HepG2 (cell line): ENCODE measurements around the gene NRBP1. TPM values are rescaled to one million over a fixed set of nuclear protein-coding genes. Genes with fewer than 3 reads are reported as not detected.

ENCODE experiments used
- BATF2 ChIP-seq: sonication (generic); formaldehyde crosslinking; IDR thresholded peaks from 2 replicates; pipeline ENCODE4 v1.8.0; 2022; ENCODE audit warnings: mild to moderate bottlenecking, missing genetic modification reagents, moderate library complexity
- CENPBD1 ChIP-seq: sonication (generic); formaldehyde crosslinking; IDR thresholded peaks from 2 replicates; pipeline ENCODE4 v1.8.0; 2022; ENCODE audit warnings: missing genetic modification reagents, low read depth, mild to moderate bottlenecking, borderline replicate concordance
- CREB1 ChIP-seq, 2 experiments: fragments of 450-650 bp in 1 of 2; IDR thresholded peaks; 2 replicates each; pipeline ENCODE4 v1.6.1; 2016 to 2017; ENCODE audit warnings: control low read depth in 1 of 2, mild to moderate bottlenecking in 1 of 2, missing compliant biosample characterization in 1 of 2, missing genetic modification characterization in 1 of 2
- DR1 ChIP-seq: sonication (generic); formaldehyde crosslinking; IDR thresholded peaks from 2 replicates; pipeline ENCODE4 v1.8.0; 2021; ENCODE audit warnings: mild to moderate bottlenecking, missing genetic modification reagents, inconsistent platforms
- DRAP1 ChIP-seq: IDR thresholded peaks from 2 replicates; pipeline ENCODE4 v1.6.1; 2016; ENCODE audit warnings: missing genetic modification reagents, missing compliant biosample characterization
- GMEB2 ChIP-seq: IDR thresholded peaks from 2 replicates; pipeline ENCODE4 v1.6.1; 2016; ENCODE audit warnings: missing biosample characterization, missing genetic modification reagents, low read depth
- KDM1A ChIP-seq: IDR thresholded peaks from 2 replicates; pipeline ENCODE4 v1.6.1; 2016; ENCODE audit warnings: missing compliant biosample characterization
- KDM5A ChIP-seq: fragments of 200-600 bp; sonication (generic); IDR thresholded peaks from 2 replicates; pipeline ENCODE4 v1.7.0; 2018; ENCODE audit warnings: antibody characterized with exemption, mild to moderate bottlenecking, low read length, borderline replicate concordance
- KLF6 ChIP-seq: IDR thresholded peaks from 2 replicates; pipeline ENCODE4 v1.8.0; 2016; ENCODE audit warnings: missing biosample characterization, missing genetic modification reagents
- LBX2 ChIP-seq: sonication (generic); formaldehyde crosslinking; IDR thresholded peaks from 2 replicates; pipeline ENCODE4 v1.5.0; 2020; ENCODE audit warnings: missing genetic modification reagents, mild to moderate bottlenecking, borderline replicate concordance
- NFYB ChIP-seq: sonication (generic); formaldehyde crosslinking; IDR thresholded peaks from 2 replicates; pipeline ENCODE4 v1.4.0; 2020; ENCODE audit warnings: missing genetic modification reagents
- PHB2 ChIP-seq: fragments of 450-650 bp; IDR thresholded peaks from 2 replicates; pipeline ENCODE4 v1.6.1; 2018; ENCODE audit not compliant: partially characterized antibody
- SOX5 ChIP-seq: IDR thresholded peaks from 2 replicates; pipeline ENCODE4 v1.6.1; 2016; ENCODE audit warnings: borderline replicate concordance
- SP140L ChIP-seq: sonication (generic); formaldehyde crosslinking; IDR thresholded peaks from 2 replicates; pipeline ENCODE4 v1.4.0; 2020; ENCODE audit warnings: missing genetic modification reagents, borderline replicate concordance
- SSRP1 ChIP-seq: IDR thresholded peaks from 2 replicates; pipeline ENCODE4 v1.6.1; 2016; ENCODE audit warnings: control low read depth
- ZNF207 ChIP-seq: fragments of 450-650 bp; IDR thresholded peaks from 2 replicates; pipeline ENCODE4 v1.6.1; 2016; ENCODE audit warnings: antibody characterized with exemption, borderline replicate concordance
- ZNF282 ChIP-seq: fragments of 450-650 bp; IDR thresholded peaks from 2 replicates; pipeline ENCODE4 v1.6.1; 2018; ENCODE audit not compliant: partially characterized antibody
- ZNF30 ChIP-seq: sonication (generic); formaldehyde crosslinking; IDR thresholded peaks from 2 replicates; pipeline ENCODE4 v1.5.0; 2020; ENCODE audit warnings: mild to moderate bottlenecking, missing genetic modification reagents
- ZNF367 ChIP-seq: sonication (generic); formaldehyde crosslinking; IDR thresholded peaks from 2 replicates; pipeline ENCODE4 v1.4.0; 2020; ENCODE audit warnings: missing genetic modification reagents, borderline replicate concordance
- ZNF572 ChIP-seq: sonication (generic); formaldehyde crosslinking; IDR thresholded peaks from 2 replicates; pipeline ENCODE4 v1.5.1; 2020; ENCODE audit warnings: mild to moderate bottlenecking, missing genetic modification reagents
- ZNF777 ChIP-seq: sonication (generic); formaldehyde crosslinking; IDR thresholded peaks from 2 replicates; pipeline ENCODE4 v1.4.0; 2020; ENCODE audit warnings: missing genetic modification reagents
- ZNF800 ChIP-seq: sonication (generic); formaldehyde crosslinking; IDR thresholded peaks from 2 replicates; pipeline ENCODE4 v1.4.0; 2020; ENCODE audit warnings: missing genetic modification reagents
- ZSCAN20 ChIP-seq: sonication (generic); formaldehyde crosslinking; IDR thresholded peaks from 2 replicates; pipeline ENCODE4 v1.4.0; 2020; ENCODE audit warnings: missing genetic modification reagents, mild to moderate bottlenecking, borderline replicate concordance
- polyA plus RNA-seq, 8 experiments: library from polyadenylated mRNA; depleted of rRNA in 3 of 8; stranded (reverse) in 7 of 8; unstranded in 1 of 8; fragments of >200 nt; fragmentation: Illumina TruSeq in 4 of 8; extraction: Trizol in 4 of 8; gene quantifications; 2 replicates each; pipeline versions ENCODE4 v1.2.1 to v1.2.3, GENCODE V29; 2011 to 2016; ENCODE audit warnings: low read depth in 4 of 8, missing spikeins in 1 of 8, mixed read lengths in 1 of 8; ENCODE audit not compliant: insufficient read depth in 1 of 8
- total RNA-seq, 5 experiments: library from RNA; depleted of rRNA; stranded (reverse); fragments of >200 nt; fragmentation: Illumina TruSeq; extraction: Trizol; gene quantifications; 2 replicates each; pipeline ENCODE4 v1.2.3, GENCODE V29; 2016; ENCODE audit warnings: low read depth in 1 of 5

Gene NRBP1
- total and polyA plus RNA-seq, 2 of the 13 experiments (the other 11 are each of a cell fraction or from before 2014, with no cell fraction given), result 165 to 240 TPM

- TF ChIP-seq SSRP1 (CRISPR knock-in tag) (peak; percentile 31; the same call in 1 of the 2 replicates), NFYB (CRISPR knock-in tag) (peak; percentile 65), ZNF207 (no peak), SP140L (no peak; the same call in none of the 2 replicates), CREB1 (IDR thresholded peaks at IDR 0.05) (peak; percentile 98), CREB1 (CRISPR knock-in tag; IDR thresholded peaks at IDR 0.05) (peak; percentile 97), ZSCAN20 (no peak), BATF2 (CRISPR knock-in tag) (no peak), SOX5 (CRISPR knock-in tag) (peak; percentile 62), DRAP1 (CRISPR knock-in tag) (no peak; the same call in 1 of the 2 replicates), KDM1A (CRISPR knock-in tag) (no peak), DR1 (CRISPR knock-in tag) (no peak), KDM5A (peak; percentile 78; the same call in 1 of the 2 replicates), ZNF30 (CRISPR knock-in tag) (no peak), ZNF367 (CRISPR knock-in tag) (no peak), ZNF777 (CRISPR knock-in tag) (no peak), LBX2 (CRISPR knock-in tag) (peak; percentile 90), ZNF572 (no peak), PHB2 (no peak), KLF6 (CRISPR knock-in tag) (peak; percentile 76), GMEB2 (CRISPR knock-in tag) (peak; percentile 95), ZNF282 (no peak), CENPBD1 (CRISPR knock-in tag) (no peak), ZNF800 (no peak)
These were observed 61.3 kb downstream of the NRBP1 start, which contains the start of gene IFT172 (continued) for GRCh38 chr2:27489498-27490397.
